Panc1 (cell line): ENCODE measurements around the gene CBX8. TPM values are rescaled to one million over a fixed set of nuclear protein-coding genes. Genes with fewer than 3 reads are reported as not detected.
A peak's percentile ranks its signal among the peaks of the same experiment; 100 is the strongest.

Experiments used
- ATAC-seq: fragments of 200-7000 bp; cut with Tn5 transposase; 2 replicates; pipeline ENCODE4 v1.9.1; 2020; ENCODE audit warnings: mild to moderate bottlenecking, moderate library complexity
- BruUV-seq: library from RNA; stranded (reverse); fragments of 400-500 nt; replicated peaks from 2 replicates; lab custom pipeline; 2021; lab: Mats Ljungman, UMichigan
- CTCF ChIA-PET: fragments of 300-600 bp; sonication (Branson Sonifier 250); formaldehyde crosslinking; loops from one replicate; lab custom pipeline; 2022; ENCODE audit warnings: antibody characterized with exemption; lab: Charles Lee
- POLR2A ChIA-PET: fragments of 300-600 bp; sonication (Branson Sonifier 250); formaldehyde crosslinking; loops from one replicate; lab custom pipeline; 2022; ENCODE audit warnings: antibody characterized with exemption; lab: Charles Lee
- DNase-seq: peaks from one replicate; pipeline ENCODE4 v3.0.0-alpha.2; 2010; ENCODE audit warnings: low read depth, low spot score
- H3K27ac ChIP-seq: 2 replicates; pipeline ENCODE4 v1.5.1; 2011; ENCODE audit warnings: mild to moderate bottlenecking, low read length, inconsistent platforms
- H3K27me3 ChIP-seq: fragments of 200-500 bp; sonication (Bioruptor generic); 2 replicates; pipeline ENCODE4 v1.6.0; 2014; ENCODE audit warnings: low read length, inconsistent platforms; ENCODE audit not compliant: control insufficient read depth, insufficient read depth
- H3K36me3 ChIP-seq: fragments of 200-500 bp; sonication (Bioruptor generic); 2 replicates; pipeline ENCODE4 v1.5.1; 2014; ENCODE audit warnings: inconsistent platforms, mild to moderate bottlenecking, low read length, moderate library complexity; ENCODE audit not compliant: control insufficient read depth, insufficient read depth
- H3K4me1 ChIP-seq: 2 replicates; pipeline ENCODE4 v1.5.1; 2011; ENCODE audit warnings: inconsistent platforms, mild to moderate bottlenecking, low read length, moderate library complexity; ENCODE audit not compliant: control insufficient read depth, insufficient read depth
- H3K4me3 ChIP-seq, 2 experiments: 2 replicates each; pipeline ENCODE4 v1.5.1; 2011 to 2012; ENCODE audit warnings: low read depth in 2 of 2, low read length in 2 of 2, mild to moderate bottlenecking in 2 of 2, inconsistent platforms in 1 of 2, moderate library complexity in 1 of 2
- H3K9me3 ChIP-seq: fragments of 200-500 bp; sonication (Bioruptor generic); 2 replicates; pipeline ENCODE4 v1.5.1; 2014; ENCODE audit warnings: low read depth, mild to moderate bottlenecking, inconsistent platforms, low read length, moderate library complexity; ENCODE audit not compliant: control insufficient read depth, insufficient read depth
- POLR2AphosphoS5 ChIP-seq: IDR thresholded peaks from 2 replicates; pipeline ENCODE4 v1.6.1; 2012; ENCODE audit warnings: mild to moderate bottlenecking, low read depth, low read length, moderate library complexity
- SIN3A ChIP-seq: IDR thresholded peaks from 2 replicates; pipeline ENCODE4 v1.6.1; 2012; ENCODE audit warnings: low read depth, mild to moderate bottlenecking, low read length, moderate library complexity, borderline replicate concordance; ENCODE audit not compliant: insufficient read depth
- TCF7L2 ChIP-seq: IDR thresholded peaks from 2 replicates; pipeline ENCODE4 v1.6.1; 2011; ENCODE audit warnings: mild to moderate bottlenecking, low read depth, low read length, inconsistent platforms
- in situ Hi-C: cut with HindIII; loops from 2 replicates; pipeline ENCODE4 v1.10.0; 2016; ENCODE audit warnings: low sequenced_read_pairs, low pct_unique_long_range_greater_than_20kb
- intact Hi-C: fragments of 100-400 bp; cut with micrococcal nuclease; formaldehyde crosslinking; loops from one replicate; pipeline ENCODE4 v1.10.0; 2022; ENCODE audit not compliant: unreplicated experiment
- total RNA-seq: library from RNA; stranded (reverse); gene quantifications from one replicate; pipeline ENCODE4 v1.2.1, GENCODE V29; 2021; ENCODE audit not compliant: unreplicated experiment
- TF ChIP-seq, protein P1 (sequence below): fragments of 450-650 bp; IDR thresholded peaks from 2 replicates; pipeline ENCODE4 v1.5.1; 2017; ENCODE audit warnings: mild to moderate bottlenecking
- TF ChIP-seq, protein P2 (sequence below), 2 experiments: IDR thresholded peaks; 2 replicates each; pipeline ENCODE4 v1.6.1; 2011 to 2012; ENCODE audit warnings: low read depth in 2 of 2, control low read depth in 1 of 2, low read length in 1 of 2, mild to moderate bottlenecking in 1 of 2, moderate library complexity in 1 of 2; ENCODE audit not compliant: insufficient read depth in 1 of 2

CBX8 gene
- total RNA-seq, 1 experiment from 2014 or later = 15.3 TPM

DNA sequence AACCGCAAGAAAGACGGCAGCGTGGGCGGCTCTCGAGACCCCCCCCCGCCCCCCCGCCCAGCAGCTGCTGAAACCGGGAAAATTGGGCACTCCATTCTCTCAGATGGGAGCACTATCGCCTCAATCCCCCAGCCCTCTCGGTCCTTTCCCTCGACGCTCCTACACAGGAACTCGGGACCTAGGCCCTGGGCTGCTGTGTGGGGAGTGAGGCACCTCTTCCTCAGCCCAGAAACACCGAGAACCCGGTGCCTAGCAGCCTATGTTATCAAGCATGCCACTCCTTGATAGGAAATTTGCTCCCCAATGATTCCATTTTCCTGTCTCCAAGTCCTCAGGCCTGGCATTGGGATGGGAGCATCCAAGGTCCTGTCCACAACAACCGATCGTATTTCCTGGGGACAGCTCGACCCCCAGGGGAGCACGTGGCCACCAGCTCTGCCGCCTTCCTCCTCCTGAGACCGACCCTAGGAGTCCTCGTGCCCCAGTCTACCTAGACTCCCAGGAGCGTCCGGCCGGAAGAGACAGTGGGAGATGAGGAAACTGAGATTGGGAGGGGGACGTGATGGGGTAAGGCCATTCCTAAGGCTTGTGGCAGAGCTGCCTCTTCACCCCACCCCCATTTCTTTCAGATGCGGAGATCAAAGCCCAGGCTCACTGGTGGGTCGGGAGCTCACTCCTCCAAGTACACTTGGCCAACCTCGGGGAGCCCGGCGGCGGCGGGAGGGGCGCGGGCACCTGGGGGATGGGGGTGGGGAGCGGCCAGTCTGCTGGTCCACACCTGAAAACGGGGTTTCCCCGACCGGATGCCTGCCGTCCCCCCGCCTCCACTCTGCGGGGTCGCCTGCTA is 17.5 kb upstream of the CBX8 start:
- ChIA-PET CTCF (interaction anchor here (0.7 kb wide), 1 partner anchor 59 kb away, joined by 3 read pairs; no protein-coding TSS in a partner anchor), POLR2A (interaction anchor here (0.5 kb wide), 1 partner anchor 68 kb away, joined by 5 read pairs; no protein-coding TSS in a partner anchor)
- no peak overlapping the region for H3K4me3 ChIP-seq
- DNase-seq = no peak
- no peaks in the 10 kb centered on the region for H3K36me3 ChIP-seq
- intact Hi-C loops = no loop called here
- H3K4me1 ChIP-seq = peaks cover 19% of the 10 kb centered on the region
- H3K27me3 ChIP-seq = no peaks in the 10 kb centered on the region
- BruUV-seq = no TSS peak
- in situ Hi-C loops = no loop called here
- peak overlapping the region; percentile 65 for H3K27ac ChIP-seq
- no peak for ATAC-seq
- no peaks in the 10 kb centered on the region for H3K9me3 ChIP-seq
- TF ChIP-seq, protein P1, sequence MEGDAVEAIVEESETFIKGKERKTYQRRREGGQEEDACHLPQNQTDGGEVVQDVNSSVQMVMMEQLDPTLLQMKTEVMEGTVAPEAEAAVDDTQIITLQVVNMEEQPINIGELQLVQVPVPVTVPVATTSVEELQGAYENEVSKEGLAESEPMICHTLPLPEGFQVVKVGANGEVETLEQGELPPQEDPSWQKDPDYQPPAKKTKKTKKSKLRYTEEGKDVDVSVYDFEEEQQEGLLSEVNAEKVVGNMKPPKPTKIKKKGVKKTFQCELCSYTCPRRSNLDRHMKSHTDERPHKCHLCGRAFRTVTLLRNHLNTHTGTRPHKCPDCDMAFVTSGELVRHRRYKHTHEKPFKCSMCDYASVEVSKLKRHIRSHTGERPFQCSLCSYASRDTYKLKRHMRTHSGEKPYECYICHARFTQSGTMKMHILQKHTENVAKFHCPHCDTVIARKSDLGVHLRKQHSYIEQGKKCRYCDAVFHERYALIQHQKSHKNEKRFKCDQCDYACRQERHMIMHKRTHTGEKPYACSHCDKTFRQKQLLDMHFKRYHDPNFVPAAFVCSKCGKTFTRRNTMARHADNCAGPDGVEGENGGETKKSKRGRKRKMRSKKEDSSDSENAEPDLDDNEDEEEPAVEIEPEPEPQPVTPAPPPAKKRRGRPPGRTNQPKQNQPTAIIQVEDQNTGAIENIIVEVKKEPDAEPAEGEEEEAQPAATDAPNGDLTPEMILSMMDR = no peak
- TF ChIP-seq, protein P2, sequence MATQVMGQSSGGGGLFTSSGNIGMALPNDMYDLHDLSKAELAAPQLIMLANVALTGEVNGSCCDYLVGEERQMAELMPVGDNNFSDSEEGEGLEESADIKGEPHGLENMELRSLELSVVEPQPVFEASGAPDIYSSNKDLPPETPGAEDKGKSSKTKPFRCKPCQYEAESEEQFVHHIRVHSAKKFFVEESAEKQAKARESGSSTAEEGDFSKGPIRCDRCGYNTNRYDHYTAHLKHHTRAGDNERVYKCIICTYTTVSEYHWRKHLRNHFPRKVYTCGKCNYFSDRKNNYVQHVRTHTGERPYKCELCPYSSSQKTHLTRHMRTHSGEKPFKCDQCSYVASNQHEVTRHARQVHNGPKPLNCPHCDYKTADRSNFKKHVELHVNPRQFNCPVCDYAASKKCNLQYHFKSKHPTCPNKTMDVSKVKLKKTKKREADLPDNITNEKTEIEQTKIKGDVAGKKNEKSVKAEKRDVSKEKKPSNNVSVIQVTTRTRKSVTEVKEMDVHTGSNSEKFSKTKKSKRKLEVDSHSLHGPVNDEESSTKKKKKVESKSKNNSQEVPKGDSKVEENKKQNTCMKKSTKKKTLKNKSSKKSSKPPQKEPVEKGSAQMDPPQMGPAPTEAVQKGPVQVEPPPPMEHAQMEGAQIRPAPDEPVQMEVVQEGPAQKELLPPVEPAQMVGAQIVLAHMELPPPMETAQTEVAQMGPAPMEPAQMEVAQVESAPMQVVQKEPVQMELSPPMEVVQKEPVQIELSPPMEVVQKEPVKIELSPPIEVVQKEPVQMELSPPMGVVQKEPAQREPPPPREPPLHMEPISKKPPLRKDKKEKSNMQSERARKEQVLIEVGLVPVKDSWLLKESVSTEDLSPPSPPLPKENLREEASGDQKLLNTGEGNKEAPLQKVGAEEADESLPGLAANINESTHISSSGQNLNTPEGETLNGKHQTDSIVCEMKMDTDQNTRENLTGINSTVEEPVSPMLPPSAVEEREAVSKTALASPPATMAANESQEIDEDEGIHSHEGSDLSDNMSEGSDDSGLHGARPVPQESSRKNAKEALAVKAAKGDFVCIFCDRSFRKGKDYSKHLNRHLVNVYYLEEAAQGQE (IDR thresholded peaks at IDR 0.05; ENCODE audit: insufficient read depth in 1 of 2, low read depth in 2 of 2, low read length in 1 of 2) = no peak
- TF ChIP-seq SIN3A (no peak), POLR2AphosphoS5 (no peak), TCF7L2 (no peak)

DNA sequence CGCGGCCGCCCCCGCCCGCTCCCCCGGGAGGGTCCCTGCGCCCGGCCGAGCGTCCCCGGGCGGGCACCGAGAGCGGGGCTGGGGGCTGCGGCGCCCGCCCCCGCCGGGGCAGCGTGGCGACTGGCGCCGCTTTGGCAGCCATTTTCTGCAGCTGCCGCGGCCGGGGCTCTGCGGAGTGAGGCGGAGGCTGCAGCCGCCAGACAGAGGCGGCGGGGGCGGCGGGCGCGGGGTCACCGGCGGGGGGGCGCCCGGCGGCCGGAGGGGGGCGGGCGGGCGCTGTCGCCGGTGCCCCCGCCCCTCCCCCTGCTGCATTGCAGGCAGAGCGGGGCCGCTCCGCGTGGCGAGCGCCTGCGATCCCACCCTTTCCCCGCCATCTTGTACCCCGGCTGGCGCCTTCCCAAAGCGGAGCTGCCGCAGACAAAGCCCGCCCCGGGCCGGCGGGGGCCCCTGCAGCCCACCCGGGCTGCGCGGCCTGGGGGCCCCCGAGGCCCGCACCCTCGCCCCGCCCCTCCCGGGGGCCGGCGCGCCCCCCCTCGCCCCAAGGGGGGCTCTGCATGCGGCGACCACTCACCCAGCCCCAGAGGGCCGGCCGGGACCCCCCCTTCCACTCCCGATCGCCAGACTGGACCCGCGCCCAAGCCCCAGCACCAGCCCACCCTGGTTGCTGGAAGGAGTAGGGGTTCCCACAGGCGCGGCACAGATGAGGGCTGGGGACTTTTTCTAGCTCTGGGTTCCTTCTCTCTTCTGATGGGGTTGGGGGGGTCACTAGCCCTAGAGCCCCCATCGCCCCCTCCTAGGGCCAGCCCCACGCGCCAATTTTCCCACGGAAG is 16.6 kb upstream of the CBX8 start:
- H3K36me3 ChIP-seq = no peaks in the 10 kb centered on the region
- H3K4me1 ChIP-seq = peaks cover 28% of the 10 kb centered on the region
- POLR2A ChIA-PET = interaction anchor here (0.5 kb wide), 1 partner anchor 67 kb away, joined by 5 read pairs; no protein-coding TSS in a partner anchor
- no peaks in the 10 kb centered on the region for H3K27me3 ChIP-seq
- BruUV-seq = no TSS peak
- TF ChIP-seq, protein P1 = no peak
- no peak for TF ChIP-seq TCF7L2
- no peak for TF ChIP-seq SIN3A
- TF ChIP-seq, protein P2 (IDR thresholded peaks at IDR 0.05; ENCODE audit: insufficient read depth in 1 of 2, low read depth in 2 of 2, low read length in 1 of 2) = no peak
- no peak for TF ChIP-seq POLR2AphosphoS5
- peak overlapping the region; percentile 59; the same call in 1 of the 2 replicates for H3K27ac ChIP-seq
- no peaks in the 10 kb centered on the region for H3K9me3 ChIP-seq
- in situ Hi-C loops = no loop called here
- DNase-seq = no peak
- CTCF ChIA-PET = interaction anchor here (2.1 to 3.3 kb wide), 2 partner anchors 19 to 22 kb away, joined by 6 to 21 read pairs; no protein-coding TSS in a partner anchor
- intact Hi-C loops = no loop called here
- ATAC-seq = no peak
- peak overlapping the region; percentile 43 to 46; a peak in 3 of 4 replicates for H3K4me3 ChIP-seq
